PC-3 (cell line): ENCODE measurements around the gene EPB41L1.

ENCODE experiments used
- EZH2 ChIP-seq: fragments of 300-600 bp; sonication (generic); IDR thresholded peaks from one replicate; pipeline ENCODE4 v1.6.1; 2017; ENCODE audit warnings: antibody characterized with exemption, mild to moderate bottlenecking, low read length; ENCODE audit not compliant: unreplicated experiment
- TF ChIP-seq, protein P1 (sequence below): fragments of 300-600 bp; sonication (generic); conservative IDR thresholded peaks from 2 replicates; pipeline ENCODE4 v1.5.1; 2017; ENCODE audit warnings: antibody characterized with exemption, low read depth, mild to moderate bottlenecking, low read length

DNA sequence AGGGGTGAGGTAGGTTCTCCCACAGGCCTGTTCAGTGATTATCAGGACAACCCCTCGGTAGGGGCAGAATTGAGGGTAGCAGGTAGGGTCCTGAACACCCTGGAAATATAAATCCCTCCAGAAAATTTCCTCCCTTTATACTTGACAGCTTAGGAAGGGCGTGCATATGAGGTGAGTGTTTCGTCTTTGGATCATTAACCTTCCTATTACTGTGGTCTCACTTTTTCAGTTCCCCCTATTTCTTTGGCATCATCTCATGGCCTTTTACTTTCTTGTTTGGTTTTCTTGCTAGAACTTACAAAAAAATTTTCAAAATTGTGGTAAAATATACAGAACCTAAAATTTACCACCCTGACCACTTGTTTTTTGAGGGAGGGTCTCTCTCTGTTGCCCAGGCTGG is 18.7 kb upstream of the EPB41L1 start:
- no peak for TF ChIP-seq EZH2
- TF ChIP-seq, protein P1, sequence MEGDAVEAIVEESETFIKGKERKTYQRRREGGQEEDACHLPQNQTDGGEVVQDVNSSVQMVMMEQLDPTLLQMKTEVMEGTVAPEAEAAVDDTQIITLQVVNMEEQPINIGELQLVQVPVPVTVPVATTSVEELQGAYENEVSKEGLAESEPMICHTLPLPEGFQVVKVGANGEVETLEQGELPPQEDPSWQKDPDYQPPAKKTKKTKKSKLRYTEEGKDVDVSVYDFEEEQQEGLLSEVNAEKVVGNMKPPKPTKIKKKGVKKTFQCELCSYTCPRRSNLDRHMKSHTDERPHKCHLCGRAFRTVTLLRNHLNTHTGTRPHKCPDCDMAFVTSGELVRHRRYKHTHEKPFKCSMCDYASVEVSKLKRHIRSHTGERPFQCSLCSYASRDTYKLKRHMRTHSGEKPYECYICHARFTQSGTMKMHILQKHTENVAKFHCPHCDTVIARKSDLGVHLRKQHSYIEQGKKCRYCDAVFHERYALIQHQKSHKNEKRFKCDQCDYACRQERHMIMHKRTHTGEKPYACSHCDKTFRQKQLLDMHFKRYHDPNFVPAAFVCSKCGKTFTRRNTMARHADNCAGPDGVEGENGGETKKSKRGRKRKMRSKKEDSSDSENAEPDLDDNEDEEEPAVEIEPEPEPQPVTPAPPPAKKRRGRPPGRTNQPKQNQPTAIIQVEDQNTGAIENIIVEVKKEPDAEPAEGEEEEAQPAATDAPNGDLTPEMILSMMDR = no peak
